SH-SY5Y (cell line): ENCODE measurements around the gene G2E3.

Source experiments
- GATA2 ChIP-seq: IDR thresholded peaks from 2 replicates; pipeline ENCODE4 v1.6.1; 2011; ENCODE audit warnings: mild to moderate bottlenecking, low read depth, low read length
- GATA3 ChIP-seq: IDR thresholded peaks from 2 replicates; pipeline ENCODE4 v1.6.1; 2011; ENCODE audit warnings: low read depth, mild to moderate bottlenecking, low read length, moderate library complexity

DNA sequence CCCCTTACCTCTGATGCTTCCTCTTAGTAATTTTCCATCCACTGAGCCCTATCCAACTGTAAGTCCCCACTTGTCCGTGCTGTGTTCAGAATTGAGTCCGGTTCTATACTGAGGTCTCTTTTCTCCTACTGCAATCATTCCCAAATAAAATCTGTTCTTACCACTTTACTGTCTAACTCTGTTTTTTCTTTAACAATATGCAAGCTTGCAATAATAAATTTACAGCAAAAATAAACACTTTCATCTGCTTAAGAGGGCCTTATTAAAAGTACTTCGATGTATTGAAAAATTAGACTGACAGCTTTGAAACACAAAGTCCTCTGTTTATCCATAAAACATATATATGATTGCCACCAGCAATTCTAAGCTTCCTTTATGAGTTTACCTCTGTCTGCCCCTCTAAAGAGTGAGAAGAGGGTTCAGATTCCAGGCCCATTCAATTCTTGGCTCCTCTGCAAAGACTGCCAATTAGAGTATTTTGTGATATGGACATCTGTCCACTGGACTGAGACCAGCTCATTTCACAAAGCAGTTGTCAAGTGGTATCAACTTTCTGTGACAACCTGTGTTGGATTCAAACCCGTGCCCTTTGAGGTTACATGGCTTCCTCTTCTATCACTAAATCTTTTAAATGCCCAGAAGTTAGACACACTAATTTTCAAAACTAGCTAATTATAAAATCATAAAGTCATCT is 39.9 kb upstream of the G2E3 start:
- TF ChIP-seq GATA2 (no peak), GATA3 (no peak)
